Endothelial cell (in vitro differentiated cells): ENCODE data around the gene MYLK. TPM values are rescaled to one million over a fixed set of nuclear protein-coding genes. Genes with fewer than 3 reads are reported as not detected.

Experiments used
- DNase-seq: peaks from one replicate; pipeline ENCODE4 v3.0.0; 2021; ENCODE audit warnings: low spot score
- H3K27ac Mint-ChIP-seq: one replicate; pipeline ENCODE4 v1.8.0; 2021; ENCODE audit warnings: mixed read lengths, inconsistent platforms; ENCODE audit not compliant: unreplicated experiment
- H3K27me3 Mint-ChIP-seq: one replicate; pipeline ENCODE4 v1.8.0; 2021; ENCODE audit warnings: mild to moderate bottlenecking, moderate library complexity, mixed read lengths, inconsistent platforms; ENCODE audit not compliant: unreplicated experiment
- H3K36me3 Mint-ChIP-seq: one replicate; pipeline ENCODE4 v1.8.0; 2021; ENCODE audit warnings: mild to moderate bottlenecking, low read depth, mixed read lengths, inconsistent platforms; ENCODE audit not compliant: unreplicated experiment
- H3K4me1 Mint-ChIP-seq: one replicate; pipeline ENCODE4 v1.8.0; 2021; ENCODE audit warnings: mild to moderate bottlenecking, mixed read lengths, inconsistent platforms; ENCODE audit not compliant: unreplicated experiment
- H3K4me3 Mint-ChIP-seq: one replicate; pipeline ENCODE4 v1.8.0; 2021; ENCODE audit warnings: mild to moderate bottlenecking, mixed read lengths, inconsistent platforms; ENCODE audit not compliant: unreplicated experiment
- H3K9me3 Mint-ChIP-seq: one replicate; pipeline ENCODE4 v1.8.0; 2021; ENCODE audit warnings: mixed read lengths, inconsistent platforms; ENCODE audit not compliant: unreplicated experiment
- total RNA-seq: library from RNA; stranded (reverse); fragmentation: NEBNext Ultra II Directional; extraction: Animal tissue kit (Norgen Biotek cat#: 25700); gene quantifications from one replicate; pipeline ENCODE4 v1.2.1, GENCODE V29; 2021; ENCODE audit not compliant: unreplicated experiment
- TF ChIP-seq, protein P1 (sequence below): fragments of 200-600 bp; sonication (generic); IDR thresholded peaks from one replicate; pipeline ENCODE4 v1.5.0; 2021; ENCODE audit warnings: antibody characterized with exemption; ENCODE audit not compliant: unreplicated experiment

Gene MYLK
- total RNA-seq, 1 donor from 2014 or later: 7.8 TPM

DNA sequence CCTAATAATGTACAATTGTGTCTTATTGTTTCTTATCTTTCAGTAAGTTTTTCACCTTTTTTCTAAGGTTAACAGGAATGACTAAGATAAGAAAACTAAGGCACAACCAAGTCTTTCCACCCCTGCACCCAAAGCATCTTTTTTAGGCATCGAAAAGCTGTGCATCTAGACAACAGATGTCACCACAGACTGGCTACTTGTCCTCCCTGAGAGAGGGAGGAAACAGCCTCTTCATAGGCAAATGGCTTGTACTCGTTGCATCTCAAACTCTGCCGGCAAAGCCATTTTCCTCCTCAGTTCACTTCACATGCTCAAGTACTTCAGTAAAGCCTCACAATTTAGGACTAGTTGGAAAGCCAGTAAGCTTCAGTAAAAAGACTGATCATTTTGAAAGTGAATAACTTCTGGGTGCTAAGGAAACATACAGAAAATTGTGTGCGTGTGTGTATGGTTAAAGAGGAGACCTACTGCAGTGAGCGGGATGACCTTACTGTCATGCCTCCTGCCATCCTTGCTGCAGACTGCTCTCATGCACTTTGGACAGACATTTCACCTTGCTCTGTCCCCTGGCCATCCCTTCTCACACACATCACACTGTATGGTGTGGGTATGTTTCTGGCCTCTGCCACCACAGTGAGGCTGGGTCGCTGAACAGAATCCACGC is 262.8 kb downstream of the MYLK start:
- no peak overlapping the region for H3K4me3 Mint-ChIP-seq
- H3K9me3 Mint-ChIP-seq: no peaks in the 10 kb centered on the region
- DNase-seq: no peak
- TF ChIP-seq, protein P1, sequence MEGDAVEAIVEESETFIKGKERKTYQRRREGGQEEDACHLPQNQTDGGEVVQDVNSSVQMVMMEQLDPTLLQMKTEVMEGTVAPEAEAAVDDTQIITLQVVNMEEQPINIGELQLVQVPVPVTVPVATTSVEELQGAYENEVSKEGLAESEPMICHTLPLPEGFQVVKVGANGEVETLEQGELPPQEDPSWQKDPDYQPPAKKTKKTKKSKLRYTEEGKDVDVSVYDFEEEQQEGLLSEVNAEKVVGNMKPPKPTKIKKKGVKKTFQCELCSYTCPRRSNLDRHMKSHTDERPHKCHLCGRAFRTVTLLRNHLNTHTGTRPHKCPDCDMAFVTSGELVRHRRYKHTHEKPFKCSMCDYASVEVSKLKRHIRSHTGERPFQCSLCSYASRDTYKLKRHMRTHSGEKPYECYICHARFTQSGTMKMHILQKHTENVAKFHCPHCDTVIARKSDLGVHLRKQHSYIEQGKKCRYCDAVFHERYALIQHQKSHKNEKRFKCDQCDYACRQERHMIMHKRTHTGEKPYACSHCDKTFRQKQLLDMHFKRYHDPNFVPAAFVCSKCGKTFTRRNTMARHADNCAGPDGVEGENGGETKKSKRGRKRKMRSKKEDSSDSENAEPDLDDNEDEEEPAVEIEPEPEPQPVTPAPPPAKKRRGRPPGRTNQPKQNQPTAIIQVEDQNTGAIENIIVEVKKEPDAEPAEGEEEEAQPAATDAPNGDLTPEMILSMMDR: no peak
- peaks cover 6% of the 10 kb centered on the region for H3K36me3 Mint-ChIP-seq
- H3K27me3 Mint-ChIP-seq: peaks cover 9% of the 10 kb centered on the region
- H3K27ac Mint-ChIP-seq: no peak overlapping the region
- peaks cover 21% of the 10 kb centered on the region for H3K4me1 Mint-ChIP-seq

DNA sequence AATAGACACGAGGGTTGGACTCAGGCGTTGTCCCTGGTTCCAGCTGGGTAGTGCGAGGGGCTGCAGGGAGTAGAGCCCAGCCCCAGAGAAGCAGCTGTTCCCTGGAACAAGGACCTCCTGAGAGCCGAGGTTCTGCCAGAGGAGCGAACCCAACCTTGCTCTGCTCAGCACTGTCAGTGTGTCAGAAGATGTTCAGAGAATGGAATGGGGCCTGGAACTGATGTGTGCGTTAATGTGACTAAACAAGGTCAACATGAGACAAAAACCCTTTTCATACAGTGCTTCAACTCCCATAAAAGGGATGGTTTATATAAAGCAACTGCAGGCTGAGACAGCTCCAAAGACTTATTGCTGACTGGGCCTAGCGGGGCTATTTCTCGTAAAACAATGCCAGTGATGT is 263.8 kb downstream of the MYLK start:
- TF ChIP-seq, protein P1: no peak
- H3K27ac Mint-ChIP-seq: no peak overlapping the region
- H3K4me1 Mint-ChIP-seq: peaks cover 21% of the 10 kb centered on the region
- no peaks in the 10 kb centered on the region for H3K9me3 Mint-ChIP-seq
- peaks cover 8% of the 10 kb centered on the region for H3K27me3 Mint-ChIP-seq
- no peak for DNase-seq
- H3K36me3 Mint-ChIP-seq: peaks cover 6% of the 10 kb centered on the region
- H3K4me3 Mint-ChIP-seq: no peak overlapping the region

DNA sequence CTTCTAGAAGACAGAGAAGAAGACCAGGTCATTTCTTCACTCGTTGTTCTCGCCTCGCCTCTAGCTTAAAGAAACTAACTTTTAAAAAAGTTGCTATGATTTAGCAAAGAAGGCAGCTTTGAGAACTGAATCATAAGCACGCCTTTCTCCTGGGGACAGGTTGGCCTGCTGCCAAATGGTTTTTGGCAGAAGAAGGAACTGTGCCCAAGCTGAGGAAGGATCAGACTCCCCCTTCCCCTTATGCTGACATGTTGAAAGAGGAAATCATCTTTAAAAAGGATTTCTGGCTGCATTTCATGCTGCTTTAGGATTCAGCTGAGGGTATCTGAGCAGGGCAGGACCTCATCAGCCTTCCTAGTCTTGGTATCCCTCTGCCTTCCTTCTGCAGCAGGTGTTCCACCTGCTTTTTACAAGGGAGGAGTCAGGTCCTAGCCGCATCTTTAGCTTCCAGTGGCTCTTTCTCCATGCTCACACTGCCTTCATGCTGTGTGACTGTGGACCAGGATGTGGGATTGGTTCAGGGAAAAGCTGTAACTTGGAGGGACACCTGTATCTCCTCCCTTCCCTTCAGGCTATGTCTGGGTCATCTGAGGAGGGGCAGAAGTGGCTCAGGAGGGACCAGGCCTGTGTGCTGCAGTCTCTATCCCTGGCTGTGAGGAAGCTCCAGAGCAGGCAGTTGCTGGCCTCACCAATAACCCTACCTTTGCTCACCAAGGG is 265.2 kb downstream of the MYLK start:
- H3K4me3 Mint-ChIP-seq: no peak overlapping the region

DNA sequence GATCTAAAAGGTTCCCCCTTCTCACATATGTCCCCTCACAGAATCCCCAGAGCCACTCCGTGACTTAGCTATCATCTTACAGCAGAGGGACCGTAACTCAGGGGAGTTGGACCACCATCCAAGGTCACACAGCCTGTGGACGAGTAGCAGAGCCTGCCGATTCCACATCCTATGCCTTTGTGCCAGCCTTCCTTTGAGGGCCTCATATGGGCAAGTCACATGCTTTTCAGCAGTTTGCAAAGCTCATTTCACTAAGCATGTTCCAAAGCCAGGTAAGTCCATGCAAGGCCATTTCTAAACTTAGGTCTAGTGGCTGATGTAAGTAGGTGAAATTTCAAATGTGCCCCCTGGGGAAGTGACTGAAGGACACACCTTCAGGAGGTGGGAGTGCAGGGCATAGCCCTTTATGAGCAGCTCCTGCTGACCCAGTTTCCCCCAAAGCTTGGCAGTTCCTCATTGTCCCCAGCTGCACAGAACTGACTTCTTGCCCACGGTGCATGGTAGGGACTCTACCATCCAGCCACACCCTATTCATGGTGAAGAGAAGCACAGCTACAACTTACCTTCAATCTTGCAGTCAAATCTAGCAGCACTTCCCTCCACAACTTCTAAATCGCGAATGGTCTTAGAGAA is 265.9 kb downstream of the MYLK start:
- Mint-ChIP-seq H3K9me3 (no peaks in the 10 kb centered on the region), H3K4me3 (no peak overlapping the region), H3K36me3 (no peaks in the 10 kb centered on the region), H3K27ac (peak overlapping the region; percentile 48), H3K27me3 (peaks cover 6% of the 10 kb centered on the region), H3K4me1 (peaks cover 22% of the 10 kb centered on the region)
- TF ChIP-seq, protein P1: no peak
- no peak for DNase-seq

More for the DNA sequence above, 265.2 kb downstream of the MYLK start:
- no peak for DNase-seq
- TF ChIP-seq, protein P1: no peak
- Mint-ChIP-seq H3K36me3 (no peaks in the 10 kb centered on the region), H3K9me3 (no peaks in the 10 kb centered on the region), H3K27ac (no peak overlapping the region), H3K27me3 (peaks cover 7% of the 10 kb centered on the region), H3K4me1 (peaks cover 15% of the 10 kb centered on the region)

DNA sequence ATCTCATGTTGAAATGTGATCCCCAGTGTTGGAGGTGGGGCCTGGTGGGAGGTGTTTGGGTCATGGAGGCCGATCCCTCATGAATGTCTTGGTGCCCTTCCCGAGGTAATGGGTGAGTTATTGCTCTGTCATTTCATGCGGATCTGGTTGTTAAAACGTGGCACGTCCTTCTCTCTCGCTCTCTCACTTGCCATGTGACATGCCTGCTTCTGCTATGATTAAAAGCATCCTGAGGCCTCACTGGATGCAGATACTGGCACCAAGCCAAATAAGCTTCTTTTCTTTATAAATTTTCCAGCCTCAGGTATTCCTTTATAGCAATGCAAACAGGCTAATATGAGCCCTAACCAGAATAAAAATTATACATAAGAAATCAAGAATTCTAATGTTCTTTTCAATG is 267.5 kb downstream of the MYLK start:
- H3K4me3 Mint-ChIP-seq: no peak overlapping the region
- H3K27ac Mint-ChIP-seq: no peak overlapping the region

More for the DNA sequence above, 267.5 kb downstream of the MYLK start:
- TF ChIP-seq, protein P1: no peak
- H3K27me3 Mint-ChIP-seq: peaks cover 3% of the 10 kb centered on the region
- H3K36me3 Mint-ChIP-seq: no peaks in the 10 kb centered on the region
- no peak for DNase-seq
- peaks cover 31% of the 10 kb centered on the region for H3K4me1 Mint-ChIP-seq
- no peaks in the 10 kb centered on the region for H3K9me3 Mint-ChIP-seq
